Activated gamma-delta T cell (primary cell): ENCODE data around the gene RGL3.
"Not testable (repeated sequence)": the region's sequence is repeated elsewhere in the genome, so short reads cannot be mapped to it uniquely, and the experiment has no call there.

Experiments
- DNase-seq: peaks from one replicate; lab custom pipeline; 2025; lab: John Stamatoyannopoulos, UW

The RGL3 gene

DNA sequence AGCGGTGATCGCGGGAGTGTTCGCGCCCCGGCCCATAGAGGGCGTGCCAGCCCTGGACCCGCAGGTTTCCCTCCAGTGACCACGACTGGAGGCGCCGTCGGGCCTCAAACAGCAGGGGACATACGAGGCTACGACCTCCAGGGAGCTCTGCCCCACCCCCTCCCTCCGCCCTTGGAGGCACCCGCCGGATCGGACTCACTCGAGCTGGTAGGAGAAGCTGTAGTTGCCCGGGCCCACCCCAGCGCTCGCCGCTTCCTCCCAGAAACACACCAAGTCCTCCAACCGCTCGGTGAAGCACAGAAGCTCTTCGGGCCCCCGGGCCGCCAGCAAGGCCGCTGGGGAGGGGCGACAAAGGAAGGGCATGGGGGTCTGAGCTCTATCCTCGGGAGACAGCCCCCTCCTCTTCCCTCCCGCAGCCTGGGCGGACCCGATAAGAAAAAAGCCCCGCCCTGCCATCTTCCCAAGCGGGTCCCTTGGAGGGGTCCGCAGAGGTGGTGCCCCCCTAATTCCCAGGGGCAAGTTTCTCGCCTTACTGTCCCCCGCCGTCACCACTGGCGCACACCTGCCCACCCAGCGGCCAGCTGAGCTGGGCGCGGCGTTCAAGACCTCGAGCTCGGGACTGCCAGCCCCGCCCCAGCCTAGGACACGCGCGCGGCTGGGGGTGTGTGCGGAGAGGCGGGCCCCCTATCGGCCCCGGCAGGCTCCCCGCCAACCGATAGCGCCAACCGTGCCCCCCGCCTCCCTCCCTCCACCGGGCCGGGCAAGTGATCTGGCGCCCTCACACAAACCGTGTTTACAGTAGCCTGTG is 36.0 kb downstream of the RGL3 start:
- no peak for DNase-seq

DNA sequence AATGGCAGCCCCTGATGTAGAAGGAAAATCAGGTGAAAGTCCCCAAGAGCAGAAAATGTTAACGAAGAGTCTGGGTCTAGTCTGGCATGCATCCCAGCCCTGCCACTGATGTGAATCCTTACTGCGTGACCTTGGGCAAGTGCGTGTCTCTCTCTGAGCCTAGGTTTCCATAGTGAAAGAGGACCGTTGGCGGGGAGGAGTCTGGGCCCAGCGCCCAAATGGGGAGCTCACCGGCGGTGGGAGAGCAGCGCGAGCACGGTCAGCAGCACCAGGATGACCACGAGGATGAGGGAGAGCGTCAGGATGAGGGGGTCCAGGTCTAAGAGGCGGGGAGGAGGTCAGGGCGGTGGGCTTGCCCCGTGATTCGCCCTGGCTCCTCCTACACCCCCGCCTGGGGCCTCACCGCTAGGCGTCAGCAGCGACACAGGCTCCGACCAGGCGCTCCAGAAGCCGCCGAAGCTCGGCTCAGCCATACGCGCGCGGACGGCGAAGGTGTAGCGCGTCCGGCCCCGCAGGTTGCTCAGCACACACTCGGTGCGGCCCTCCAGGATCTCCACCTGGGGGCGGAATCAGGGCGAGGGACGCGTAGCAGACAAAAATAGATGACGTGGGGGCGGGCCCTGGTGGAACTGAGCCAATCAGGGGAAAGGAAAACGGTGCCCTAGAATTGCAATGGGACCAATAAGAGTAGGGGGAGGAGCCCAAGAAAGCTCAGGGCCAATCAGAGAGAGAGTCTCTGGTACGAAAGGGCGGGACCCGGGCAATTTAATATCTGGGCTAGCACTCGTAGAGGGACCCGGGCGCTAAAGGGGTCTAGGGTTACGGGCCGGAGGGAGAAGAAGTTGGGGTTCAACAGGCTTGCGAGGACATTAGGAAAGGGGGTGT is 38.2 kb downstream of the RGL3 start:
- DNase-seq, result peak; percentile 78

DNA sequence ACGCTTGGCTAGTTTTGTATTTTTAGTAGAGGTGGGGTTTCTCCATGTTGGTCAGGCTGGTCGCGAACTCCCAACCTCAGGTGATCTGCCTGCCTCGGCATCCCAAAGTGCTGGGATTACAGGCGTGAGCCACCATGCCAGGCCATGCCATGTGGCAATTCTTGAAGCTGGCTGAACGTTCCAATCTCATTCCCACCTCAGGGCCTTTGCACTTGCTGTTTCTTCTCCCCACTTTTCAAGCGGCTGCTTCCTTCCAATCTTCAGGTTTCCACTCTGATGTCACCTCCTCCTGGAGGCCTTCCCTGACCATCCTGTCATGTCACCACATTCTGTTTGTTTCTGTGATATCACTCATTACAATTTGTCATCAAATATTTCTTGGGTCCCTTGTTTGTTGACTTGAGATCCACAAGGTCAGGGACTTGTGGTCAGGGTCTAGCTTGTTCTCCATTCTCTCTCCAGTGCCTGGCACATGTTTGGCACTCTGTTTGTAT is 39.2 kb downstream of the RGL3 start:
- DNase-seq, result no peak

DNA sequence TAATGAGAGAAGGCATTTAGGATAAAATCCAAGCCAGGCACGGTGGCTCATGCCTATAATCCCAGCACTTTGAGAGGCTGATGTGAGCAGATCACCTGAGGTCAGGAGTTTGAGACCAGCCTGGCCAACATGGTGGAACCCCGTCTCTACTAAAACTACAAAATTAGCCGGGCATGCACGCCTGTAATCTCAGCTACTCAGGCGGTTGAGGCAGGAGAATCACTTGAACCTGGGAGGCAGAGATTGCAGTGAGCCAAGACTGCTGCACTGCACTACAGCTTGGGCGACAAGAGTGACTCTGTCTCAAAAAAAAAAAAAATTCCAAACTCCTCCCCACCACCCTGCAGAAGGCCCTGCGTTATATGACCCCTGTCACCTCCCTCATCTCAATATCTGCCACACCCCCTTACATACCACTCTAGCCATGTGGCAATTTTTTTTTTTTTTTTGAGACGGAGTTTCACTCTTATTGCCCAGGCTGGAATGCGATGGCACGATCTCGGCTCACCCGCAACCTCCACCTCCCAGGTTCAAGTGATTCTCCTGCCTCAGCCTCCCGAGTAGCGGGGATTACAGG is 39.8 kb downstream of the RGL3 start:
- DNase-seq, result not testable (repeated sequence)

DNA sequence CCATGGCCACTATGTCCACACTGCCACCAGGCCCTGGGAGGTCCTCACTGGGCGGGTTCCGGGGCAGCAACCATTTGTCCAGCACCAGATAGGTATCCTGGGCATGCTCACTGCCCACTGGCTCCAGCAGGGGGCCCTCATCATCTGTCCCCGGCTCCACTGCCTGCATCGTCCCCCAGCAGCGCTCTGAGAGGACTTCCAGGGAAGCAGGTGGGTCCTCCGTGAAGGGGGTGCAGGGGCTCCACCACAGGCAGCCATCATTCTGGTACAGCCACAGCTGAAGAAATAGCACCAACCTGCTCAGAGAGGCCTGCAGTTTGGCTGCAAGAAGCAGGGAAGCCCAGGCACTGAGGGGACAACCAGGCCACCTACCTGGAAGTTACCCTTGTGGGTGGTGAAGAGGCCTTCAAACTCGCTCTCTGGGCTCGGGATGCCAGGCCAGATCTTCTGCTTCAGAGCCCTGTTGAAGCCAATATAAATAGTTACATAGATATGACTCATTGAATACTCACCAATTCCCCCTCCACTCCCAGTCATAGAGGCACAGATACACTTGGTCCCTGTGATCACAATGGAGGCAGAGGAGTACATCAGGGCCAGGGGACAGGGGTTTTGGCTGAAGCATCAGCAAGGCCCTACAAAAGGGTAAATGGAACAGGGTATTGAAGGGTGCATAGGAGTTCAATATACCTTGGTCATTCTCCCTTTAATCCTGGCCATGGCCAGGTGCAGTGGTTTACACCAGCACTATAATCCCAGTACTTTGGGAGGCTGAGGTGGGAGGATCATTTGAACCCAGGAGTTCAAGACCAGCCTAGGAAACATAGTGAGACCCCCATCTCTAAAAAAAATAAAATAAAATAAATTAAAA is 40.6 kb downstream of the RGL3 start:
- no peak for DNase-seq

DNA sequence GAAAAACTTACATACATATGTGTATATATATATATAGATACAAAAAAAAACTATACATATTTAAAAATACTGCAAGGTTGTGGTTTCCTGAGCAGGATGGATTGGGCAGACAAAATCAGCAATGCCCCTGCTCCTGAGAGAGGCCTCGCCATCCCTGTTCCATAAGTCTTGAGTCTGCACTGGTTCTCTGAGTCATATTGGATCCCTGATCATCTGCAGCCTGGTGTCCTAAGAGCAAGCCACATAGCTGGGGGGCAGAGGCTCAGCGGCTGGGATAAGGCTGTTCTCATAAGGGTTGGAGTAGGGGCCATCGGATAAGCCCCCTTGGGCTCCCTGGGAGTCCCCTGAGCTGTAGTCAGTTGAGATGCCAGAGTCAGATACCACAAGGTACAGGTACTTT is 41.4 kb downstream of the RGL3 start:
- no peak for DNase-seq

DNA sequence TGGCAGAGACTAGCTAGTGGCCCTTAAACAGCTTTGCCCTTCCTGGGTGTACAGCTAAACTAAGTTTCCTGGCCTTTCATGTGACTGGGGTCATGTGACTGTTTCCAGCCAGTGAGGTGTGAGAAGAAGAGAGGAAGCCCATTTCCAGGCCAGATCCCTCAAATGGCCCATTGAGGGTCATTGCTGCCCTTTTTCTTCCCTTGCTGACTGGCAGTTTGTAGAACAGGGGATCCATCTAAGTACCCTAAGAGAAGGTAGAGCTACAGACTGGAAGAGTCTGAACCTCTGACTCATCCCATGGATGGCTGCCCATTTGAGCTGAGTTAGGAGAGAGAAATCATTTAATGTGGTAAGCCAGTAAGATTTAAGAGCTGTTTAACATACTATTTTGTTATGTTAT is 41.9 kb downstream of the RGL3 start:
- no peak for DNase-seq

DNA sequence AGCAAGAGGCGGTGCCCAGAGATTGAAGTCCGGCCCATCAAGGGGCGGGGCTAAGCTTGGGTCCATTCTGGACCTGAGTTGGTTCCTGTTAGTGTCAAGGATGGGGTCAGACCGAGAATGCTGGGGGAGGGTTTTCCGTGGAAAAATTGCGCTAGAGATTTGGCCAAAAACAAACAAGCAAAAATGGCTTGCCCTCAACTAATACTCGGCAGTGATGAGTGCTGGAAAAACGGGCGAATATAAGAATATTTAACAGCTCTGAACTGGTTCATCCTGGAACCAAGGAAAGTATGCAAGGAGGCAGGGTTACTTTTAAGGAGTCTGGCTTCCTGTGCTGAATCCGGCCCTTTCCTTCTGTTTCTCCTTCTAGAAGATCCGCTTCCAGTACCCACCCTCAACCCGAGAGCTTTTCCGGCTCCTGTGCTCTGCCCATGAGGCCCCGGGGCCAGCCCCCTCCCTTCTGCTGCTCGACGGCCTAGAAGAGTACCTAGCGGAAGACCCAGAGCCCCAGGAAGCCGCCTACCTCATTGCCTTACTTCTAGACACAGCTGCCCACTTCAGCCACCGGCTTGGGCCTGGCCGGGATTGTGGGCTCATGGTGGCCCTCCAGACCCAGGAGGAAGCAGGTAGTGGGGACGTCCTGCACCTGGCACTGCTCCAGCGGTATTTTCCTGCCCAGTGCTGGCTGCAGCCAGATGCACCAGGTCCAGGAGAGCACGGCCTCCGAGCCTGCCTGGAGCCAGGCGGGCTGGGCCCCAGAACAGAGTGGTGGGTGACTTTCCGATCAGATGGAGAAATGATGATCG is 43.8 kb downstream of the RGL3 start:
- peak; percentile 38 for DNase-seq

DNA sequence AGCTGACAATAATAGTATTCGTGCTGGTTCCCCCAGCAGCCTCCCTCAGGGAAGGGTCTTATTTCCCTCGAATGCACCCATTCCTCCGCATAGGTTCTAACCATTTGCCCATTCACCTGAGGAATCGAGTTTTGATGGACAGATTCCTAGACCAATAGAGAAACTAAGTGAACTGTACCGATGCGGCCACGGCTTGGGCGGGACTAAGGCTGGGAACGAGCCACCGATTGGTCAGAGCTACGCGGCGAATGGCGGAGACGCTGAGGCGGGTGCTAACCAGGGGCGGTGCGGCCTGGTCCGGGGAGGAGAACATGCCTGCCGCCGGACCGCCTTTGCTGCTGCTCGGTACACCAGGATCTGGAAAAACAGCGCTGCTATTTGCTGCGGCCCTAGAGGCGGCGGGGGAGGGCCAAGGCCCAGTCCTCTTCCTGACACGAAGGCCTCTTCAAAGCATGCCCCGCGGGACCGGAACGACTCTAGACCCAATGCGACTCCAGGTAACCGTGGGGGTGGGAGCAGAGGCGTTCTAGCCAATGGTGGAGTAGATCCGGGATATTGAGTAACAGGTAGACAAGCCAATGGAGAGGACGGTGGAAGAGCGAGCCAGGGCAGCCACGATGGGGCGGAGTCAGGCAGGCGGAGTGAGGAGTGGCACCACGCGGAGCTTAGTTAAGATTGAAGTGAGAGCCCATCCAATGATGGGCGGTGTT is 44.5 kb downstream of the RGL3 start, which contains the start of gene SWSAP1:
Gene SWSAP1 (plus strand): TSS at position 234 of the 710 bp plus-strand sequence. CDS start 15 bp downstream, at position 249.
- DNase-seq, result peak; percentile 85

DNA sequence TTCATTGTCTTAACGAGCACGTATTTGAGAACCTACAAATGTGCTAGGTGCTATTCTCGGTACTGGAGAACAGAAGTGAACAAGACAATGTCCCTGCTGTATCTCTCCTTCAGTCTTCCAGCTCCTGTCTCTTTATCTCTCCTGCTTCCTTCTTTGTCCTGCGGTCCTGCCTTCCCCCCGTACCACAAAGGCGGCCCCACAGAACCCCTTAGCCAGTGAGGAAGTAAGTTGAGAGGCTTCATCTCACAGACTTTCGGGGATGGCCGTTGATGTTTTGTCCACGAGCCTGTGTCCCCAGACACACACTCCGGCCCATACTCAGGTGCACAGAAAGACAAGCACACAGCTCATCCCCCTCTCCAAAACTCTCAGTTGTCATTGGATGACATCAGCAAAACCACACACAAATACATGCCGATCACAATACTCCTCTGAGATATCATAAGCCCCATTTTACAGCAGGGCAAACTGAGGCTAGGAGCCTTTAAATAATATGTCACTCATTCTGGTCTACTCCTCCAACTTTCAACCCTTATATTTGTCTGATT is 45.2 kb downstream of the RGL3 start:
- no peak for DNase-seq

DNA sequence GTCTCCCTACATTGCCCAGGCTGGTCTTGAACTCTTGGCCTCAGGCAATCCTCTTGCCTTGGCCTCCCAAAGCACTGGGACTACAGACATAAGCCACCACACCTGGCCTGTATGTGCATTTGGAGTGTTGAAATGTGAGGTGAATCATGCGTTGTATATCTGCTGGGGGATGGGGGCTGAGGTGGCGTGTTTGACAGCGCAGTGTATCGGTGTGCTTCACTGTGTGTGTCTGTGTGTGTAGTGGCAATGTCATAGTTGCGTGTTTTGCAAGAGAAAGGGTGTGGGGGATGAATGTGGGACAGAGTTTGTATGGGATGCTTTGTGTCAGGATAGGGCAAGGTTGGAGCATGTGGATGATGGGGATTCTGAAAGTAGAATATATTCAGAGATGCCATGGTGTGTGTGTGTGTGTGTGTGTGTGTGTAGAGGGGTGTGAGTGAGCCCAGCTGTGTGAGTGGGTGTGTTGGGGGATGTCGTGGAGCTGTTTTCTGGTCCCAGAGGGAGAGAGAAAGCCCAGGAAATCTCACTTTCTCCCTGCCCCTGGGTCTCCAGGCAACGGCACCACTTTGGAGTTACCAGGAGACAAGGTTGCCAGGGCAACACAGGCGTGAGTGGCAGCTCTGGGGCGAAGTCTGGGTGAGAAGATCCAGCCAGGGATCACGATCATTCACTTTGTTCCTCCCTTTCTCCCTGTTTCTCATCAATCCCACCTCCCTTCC is 45.8 kb downstream of the RGL3 start:
- DNase-seq, result no peak

DNA sequence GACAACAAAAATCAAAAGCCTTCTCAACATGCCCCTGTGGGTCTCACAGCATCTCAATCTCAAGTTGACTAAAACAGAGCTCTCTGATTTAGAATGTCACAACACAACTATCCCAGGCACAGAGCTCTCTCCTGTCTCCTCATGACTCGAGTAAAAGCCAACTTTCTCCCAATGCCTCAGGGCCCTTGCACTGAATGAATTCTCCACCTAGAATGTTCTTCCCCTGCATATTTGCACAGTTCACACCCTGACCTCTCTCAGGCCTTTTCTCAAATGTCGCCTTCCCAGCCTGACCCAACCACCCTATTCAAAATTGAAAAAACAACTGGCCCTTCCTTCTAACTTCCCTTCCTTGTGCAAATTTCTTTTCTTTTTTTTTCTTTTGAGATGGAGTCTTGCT is 48.4 kb downstream of the RGL3 start:
- DNase-seq, result no peak

DNA sequence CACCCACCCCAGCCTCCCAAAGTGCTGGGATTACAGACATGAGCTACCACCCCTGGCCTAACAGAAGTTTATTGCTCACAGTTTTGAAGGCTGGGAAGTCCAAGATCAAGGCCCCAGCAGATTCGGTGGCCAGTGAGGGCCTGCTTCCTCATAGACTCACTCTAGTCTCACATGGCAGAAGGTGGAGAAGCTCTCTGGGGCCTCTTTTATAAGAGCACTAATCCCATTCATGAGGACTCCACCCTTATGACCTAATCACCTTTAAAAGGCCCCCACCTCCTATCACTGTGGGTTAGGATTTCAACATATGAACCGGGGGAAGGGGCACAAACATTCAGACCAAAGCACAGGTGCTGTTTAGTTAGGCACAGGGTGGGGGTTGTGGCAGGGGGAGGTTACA is 51.6 kb downstream of the RGL3 start:
- no peak for DNase-seq

DNA sequence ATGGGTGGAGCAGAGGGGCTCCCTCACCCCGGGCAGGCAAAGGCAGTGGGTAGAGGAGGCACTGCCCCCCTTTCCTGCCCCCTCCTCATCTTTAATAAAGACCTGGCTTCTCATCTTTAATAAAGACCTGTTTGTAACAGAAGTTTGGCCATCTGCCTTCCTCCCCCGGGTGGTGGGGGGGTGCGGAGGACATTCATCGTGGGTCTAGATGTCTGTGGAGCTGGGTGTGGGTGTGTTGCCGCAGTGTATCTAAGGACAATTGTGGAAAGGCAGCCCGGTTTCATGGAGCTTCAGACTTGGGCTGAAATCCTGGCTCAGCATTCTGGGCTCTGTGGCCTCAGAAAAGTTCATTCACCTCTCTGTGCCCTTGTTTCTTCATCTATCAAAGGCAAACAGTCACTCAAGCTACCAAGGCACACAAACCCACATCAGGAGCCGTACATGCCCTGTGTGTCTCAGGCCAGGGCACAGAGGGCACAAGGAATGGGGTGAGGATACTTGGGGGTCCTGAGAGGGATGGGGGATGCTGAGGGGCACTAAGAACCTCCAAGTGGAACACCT is 53.5 kb downstream of the RGL3 start:
- DNase-seq, result no peak

DNA sequence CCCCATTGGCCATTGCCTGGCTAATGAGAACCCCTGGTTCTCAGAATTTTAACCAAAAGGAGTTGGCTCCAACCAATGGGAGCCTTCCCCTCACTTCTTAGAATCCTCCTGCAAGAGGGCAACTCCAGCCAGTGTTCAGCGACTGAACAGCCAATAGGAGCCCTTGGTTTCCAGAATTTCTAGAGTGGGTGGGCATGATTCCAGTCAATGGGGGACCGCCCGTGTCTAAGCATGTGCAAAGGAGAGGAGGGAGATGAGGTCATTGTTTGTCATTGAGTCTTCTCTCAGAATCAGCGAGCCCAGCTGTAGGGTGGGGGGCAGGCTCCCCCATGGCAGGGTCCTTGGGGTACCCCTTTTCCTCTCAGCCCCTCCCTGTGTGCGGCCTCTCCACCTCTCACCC is 54.2 kb downstream of the RGL3 start:
- DNase-seq, result no peak

DNA sequence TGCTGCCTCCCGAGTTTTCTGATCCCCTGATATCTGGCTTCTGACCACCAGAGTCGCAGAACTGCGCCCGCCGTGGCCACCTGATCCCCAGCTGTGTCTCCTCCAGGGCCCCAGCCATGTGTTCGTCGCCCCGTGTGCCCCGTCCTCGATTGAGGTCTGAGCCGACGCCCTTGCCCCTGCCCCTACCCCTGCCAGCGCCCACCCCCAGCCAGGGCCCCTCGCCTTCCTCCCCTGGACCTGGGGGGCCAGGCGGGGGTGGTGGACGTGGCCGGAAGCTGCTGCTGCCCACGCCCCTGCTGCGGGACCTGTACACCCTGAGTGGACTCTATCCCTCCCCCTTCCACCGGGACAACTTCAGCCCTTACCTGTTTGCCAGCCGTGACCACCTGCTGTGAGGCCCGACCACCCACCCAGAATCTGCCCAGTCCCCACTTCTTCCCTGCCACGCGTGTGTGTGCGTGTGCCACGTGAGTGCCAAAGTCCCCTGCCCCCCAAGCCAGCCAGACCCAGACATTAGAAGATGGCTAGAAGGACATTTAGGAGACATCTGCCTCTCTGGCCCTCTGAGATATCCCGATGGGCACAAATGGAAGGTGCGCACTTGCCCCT is 54.7 kb downstream of the RGL3 start:
- no peak for DNase-seq

DNA sequence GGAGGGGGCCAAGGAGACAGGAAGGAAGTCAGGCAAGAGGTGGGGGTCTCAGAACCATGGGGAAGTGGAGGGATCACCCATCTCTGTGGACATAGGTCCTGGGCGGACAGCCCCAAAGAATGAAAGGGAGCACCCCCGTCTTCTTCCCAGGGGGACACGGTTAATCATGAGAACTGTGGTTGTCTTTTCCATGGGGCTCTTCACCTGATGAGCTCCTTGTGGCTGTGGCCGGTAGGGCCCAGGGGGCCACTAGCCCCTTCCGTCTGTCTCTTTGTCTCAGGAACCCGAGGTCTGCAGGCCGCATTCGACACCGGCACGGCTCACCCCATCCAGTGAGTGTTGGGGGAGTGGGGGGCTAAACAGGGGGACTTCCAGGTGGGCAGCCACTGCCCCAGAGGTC is 55.2 kb downstream of the RGL3 start:
- no peak for DNase-seq
